Lower leg skin (tissue), 4 donors: ENCODE results near the gene PREX1. TPM values are rescaled to one million over a fixed set of nuclear protein-coding genes. Genes with fewer than 3 reads are reported as not detected.

Experiments used
- DNase-seq, 2 donors: peaks; one replicate each; pipeline ENCODE4 v3.0.0-alpha.2; 2019; ENCODE audit warnings: low spot score in 2 of 2
- H3K4me3 ChIP-seq: fragments of 200-600 bp; sonication (generic); 2 replicates; pipeline ENCODE4 v1.5.1; 2017; ENCODE audit warnings: mild to moderate bottlenecking, low read depth; ENCODE audit not compliant: poor library complexity, severe bottlenecking
- CTCF ChIP-seq, 3 donors: fragments of 450-650 bp; IDR thresholded peaks; one replicate each; pipeline ENCODE4 v1.5.1; 2016; ENCODE audit warnings: antibody characterized with exemption in 3 of 3, mild to moderate bottlenecking in 3 of 3, moderate library complexity in 2 of 3
- POLR2A ChIP-seq, 2 donors: fragments of 450-650 bp; IDR thresholded peaks; one replicate each; pipeline ENCODE4 v1.6.1; 2016 to 2017; ENCODE audit warnings: antibody characterized with exemption in 2 of 2, mild to moderate bottlenecking in 1 of 2, moderate library complexity in 1 of 2
- WGBS, 2 donors: methylation state at CpG; one replicate each; pipeline ENCODE4 v1.1.5; 2018; 5-methylcytosine and 5-hydroxymethylcytosine counted together
- intact Hi-C: fragments of 100-400 bp; cut with DNase I; formaldehyde crosslinking; loops from one replicate; pipeline ENCODE4 v1.15.0; 2023; ENCODE audit warnings: low total_unique reads
- total RNA-seq, 4 donors: library from RNA; depleted of rRNA; stranded (reverse); fragments of >200 nt; gene quantifications; one replicate each; pipeline ENCODE4 v1.1.0, GENCODE V29; 2016

PREX1 gene
- total RNA-seq, 4 donors from 2014 or later, result 5.4 to 18.6 (median 7.9) TPM

- no peak overlapping the region for H3K4me3 ChIP-seq
- no peak for TF ChIP-seq CTCF (IDR thresholded peaks at IDR 0.05)
- no peak for TF ChIP-seq POLR2A (IDR thresholded peaks at IDR 0.05)
- no peak for DNase-seq
- intact Hi-C loops, result no loop called here
- 91 to 96% methylated on average over 3 of the region's 3 CpGs for WGBS, 2 donors
Observed at GRCh38 chr20:48819089-48819488, 8.7 kb downstream of the PREX1 start.

GRCh38 chr20:48818481-48818987 is 9.3 kb downstream of the PREX1 start:
- H3K4me3 ChIP-seq, result no peak overlapping the region
- 39 to 48% methylated on average over 11 of the region's 11 CpGs for WGBS, 2 donors
- TF ChIP-seq POLR2A (IDR thresholded peaks at IDR 0.05), result no peak
- no peak for TF ChIP-seq CTCF (IDR thresholded peaks at IDR 0.05)
- DNase-seq, result no peak
- intact Hi-C loops, result no loop called here

- no peak for DNase-seq
- intact Hi-C loops, result no loop called here
- TF ChIP-seq POLR2A (IDR thresholded peaks at IDR 0.05), result no peak
- no peak for TF ChIP-seq CTCF (IDR thresholded peaks at IDR 0.05)
- 58 to 63% methylated on average over 7 of the region's 7 CpGs for WGBS, 2 donors
- no peak overlapping the region for H3K4me3 ChIP-seq
Observed at GRCh38 chr20:48818031-48818370, 9.8 kb downstream of the PREX1 start.

GRCh38 chr20:48817367-48818030 is 10.3 kb downstream of the PREX1 start:
- whole genome bisulfite sequencing, 2 donors, result 74 to 75% methylated on average over 4 of the region's 4 CpGs
- TF ChIP-seq CTCF (IDR thresholded peaks at IDR 0.05) (no peak), POLR2A (IDR thresholded peaks at IDR 0.05) (no peak)
- H3K4me3 ChIP-seq, result no peak overlapping the region
- intact Hi-C loops, result no loop called here
- DNase-seq, result no peak

GRCh38 chr20:48816282-48817205 is 11.3 kb downstream of the PREX1 start:
- TF ChIP-seq CTCF (IDR thresholded peaks at IDR 0.05) (no peak), POLR2A (IDR thresholded peaks at IDR 0.05) (no peak)
- DNase-seq, result no peak
- WGBS, 2 donors, result 82 to 88% methylated on average over 14 of the region's 14 CpGs
- intact Hi-C loops, result no loop called here
- H3K4me3 ChIP-seq, result no peak overlapping the region
